ENCODE results near the gene FKBP5. TPM values are rescaled to one million over a fixed set of nuclear protein-coding genes. Genes with fewer than 3 reads are reported as not detected.
"Not testable (repeated sequence)": the region's sequence is repeated elsewhere in the genome, so short reads cannot be mapped to it uniquely, and the experiment has no call there.

Gene FKBP5
- total RNA-seq, 1 donor from 2014 or later = 4.6 TPM

- H3K4me1 ChIP-seq (ENCODE audit: insufficient read depth, low read length) = no peaks in the 10 kb centered on the region
- no peaks in the 10 kb centered on the region for H3K79me2 ChIP-seq (ENCODE audit: insufficient read depth, low read length)
- H3K4me3 Mint-ChIP-seq (ENCODE audit: unreplicated experiment) = no peak overlapping the region
- H3K4me3 ChIP-seq (ENCODE audit: insufficient read depth, low read depth, low read length) = no peak overlapping the region
- no peaks in the 10 kb centered on the region for H3K36me3 Mint-ChIP-seq (ENCODE audit: low read depth, unreplicated experiment)
- H3K9me3 Mint-ChIP-seq (ENCODE audit: unreplicated experiment) = peaks cover 9% of the 10 kb centered on the region
- DNase-seq (ENCODE audit: low read depth) (no peak), FAIRE-seq (no peak)
- H3K9me3 ChIP-seq (ENCODE audit: insufficient read depth, low read depth, low read length) = no peaks in the 10 kb centered on the region
- H3K27ac ChIP-seq (ENCODE audit: low read depth, low read length) = no peak overlapping the region
- TF ChIP-seq CTCF (IDR thresholded peaks at IDR 0.05; ENCODE audit: insufficient read depth, low read depth, low read length) (no peak), EZH2 (IDR thresholded peaks at IDR 0.05; ENCODE audit: insufficient read depth, low read length) (no peak)
- no peak overlapping the region for H2AFZ ChIP-seq (ENCODE audit: low read depth, low read length)
- H4K20me1 ChIP-seq (ENCODE audit: insufficient read depth, low read length) = no peaks in the 10 kb centered on the region
- H3K36me3 ChIP-seq (ENCODE audit: insufficient read depth, low read length) = no peaks in the 10 kb centered on the region
- no peaks in the 10 kb centered on the region for H3K4me1 Mint-ChIP-seq (ENCODE audit: low read depth, unreplicated experiment)
- no peaks in the 10 kb centered on the region for H3K27me3 ChIP-seq (ENCODE audit: insufficient read depth, low read length)
- H3K4me2 ChIP-seq (ENCODE audit: low read length) = no peak overlapping the region
- no peak overlapping the region for H3K27ac Mint-ChIP-seq (ENCODE audit: unreplicated experiment)
- peaks cover 4% of the 10 kb centered on the region for H3K27me3 Mint-ChIP-seq (ENCODE audit: low read depth, unreplicated experiment)
- no peak overlapping the region for H3K9ac ChIP-seq (ENCODE audit: low read length)
These were observed 145.1 kb downstream of the FKBP5 start for GRCh38 chr6:35543459-35544193.

- H3K9me3 Mint-ChIP-seq (ENCODE audit: unreplicated experiment) = peaks cover 9% of the 10 kb centered on the region
- H2AFZ ChIP-seq (ENCODE audit: low read depth, low read length) = no peak overlapping the region
- H3K27ac Mint-ChIP-seq (ENCODE audit: unreplicated experiment) = no peak overlapping the region
- no peaks in the 10 kb centered on the region for H3K4me1 ChIP-seq (ENCODE audit: insufficient read depth, low read length)
- H3K36me3 ChIP-seq (ENCODE audit: insufficient read depth, low read length) = no peaks in the 10 kb centered on the region
- H3K9me3 ChIP-seq (ENCODE audit: insufficient read depth, low read depth, low read length) = no peaks in the 10 kb centered on the region
- H3K79me2 ChIP-seq (ENCODE audit: insufficient read depth, low read length) = no peaks in the 10 kb centered on the region
- no peaks in the 10 kb centered on the region for H3K36me3 Mint-ChIP-seq (ENCODE audit: low read depth, unreplicated experiment)
- H3K27me3 Mint-ChIP-seq (ENCODE audit: low read depth, unreplicated experiment) = peaks cover 4% of the 10 kb centered on the region
- TF ChIP-seq EZH2 (IDR thresholded peaks at IDR 0.05; ENCODE audit: insufficient read depth, low read length) = no peak
- TF ChIP-seq CTCF (IDR thresholded peaks at IDR 0.05; ENCODE audit: insufficient read depth, low read depth, low read length) = no peak
- H3K4me3 Mint-ChIP-seq (ENCODE audit: unreplicated experiment) = no peak overlapping the region
- no peak for FAIRE-seq
- H3K4me3 ChIP-seq (ENCODE audit: insufficient read depth, low read depth, low read length) = no peak overlapping the region
- DNase-seq (ENCODE audit: low read depth) = no peak
- no peak overlapping the region for H3K27ac ChIP-seq (ENCODE audit: low read depth, low read length)
- no peaks in the 10 kb centered on the region for H3K27me3 ChIP-seq (ENCODE audit: insufficient read depth, low read length)
- no peak overlapping the region for H3K9ac ChIP-seq (ENCODE audit: low read length)
- H4K20me1 ChIP-seq (ENCODE audit: insufficient read depth, low read length) = no peaks in the 10 kb centered on the region
- no peak overlapping the region for H3K4me2 ChIP-seq (ENCODE audit: low read length)
- H3K4me1 Mint-ChIP-seq (ENCODE audit: low read depth, unreplicated experiment) = no peaks in the 10 kb centered on the region
These were observed 146.9 kb downstream of the FKBP5 start for GRCh38 chr6:35541836-35542235.

GRCh38 chr6:35539223-35539622 lies 149.5 kb downstream of the FKBP5 start:
- TF ChIP-seq EZH2 (IDR thresholded peaks at IDR 0.05; ENCODE audit: insufficient read depth, low read length) = no peak
- no peak for TF ChIP-seq CTCF (IDR thresholded peaks at IDR 0.05; ENCODE audit: insufficient read depth, low read depth, low read length)
- Mint-ChIP-seq H3K36me3 (ENCODE audit: low read depth, unreplicated experiment) (no peaks in the 10 kb centered on the region), H3K9me3 (ENCODE audit: unreplicated experiment) (peaks cover 9% of the 10 kb centered on the region), H3K27me3 (ENCODE audit: low read depth, unreplicated experiment) (peaks cover 11% of the 10 kb centered on the region), H3K4me1 (ENCODE audit: low read depth, unreplicated experiment) (peaks cover 6% of the 10 kb centered on the region), H3K27ac (ENCODE audit: unreplicated experiment) (no peak overlapping the region), H3K4me3 (ENCODE audit: unreplicated experiment) (no peak overlapping the region)
- H4K20me1 ChIP-seq (ENCODE audit: insufficient read depth, low read length) = no peaks in the 10 kb centered on the region
- no peak overlapping the region for H3K9ac ChIP-seq (ENCODE audit: low read length)
- no peak for FAIRE-seq
- H3K27me3 ChIP-seq (ENCODE audit: insufficient read depth, low read length) = peaks cover 2% of the 10 kb centered on the region
- H3K4me3 ChIP-seq (ENCODE audit: insufficient read depth, low read depth, low read length) = no peak overlapping the region
- H3K9me3 ChIP-seq (ENCODE audit: insufficient read depth, low read depth, low read length) = no peaks in the 10 kb centered on the region
- no peaks in the 10 kb centered on the region for H3K4me1 ChIP-seq (ENCODE audit: insufficient read depth, low read length)
- H3K27ac ChIP-seq (ENCODE audit: low read depth, low read length) = no peak overlapping the region
- no peaks in the 10 kb centered on the region for H3K36me3 ChIP-seq (ENCODE audit: insufficient read depth, low read length)
- H3K79me2 ChIP-seq (ENCODE audit: insufficient read depth, low read length) = no peaks in the 10 kb centered on the region
- H3K4me2 ChIP-seq (ENCODE audit: low read length) = no peak overlapping the region
- DNase-seq (ENCODE audit: low read depth) = no peak
- H2AFZ ChIP-seq (ENCODE audit: low read depth, low read length) = no peak overlapping the region

GRCh38 chr6:35535847-35536246 lies 152.9 kb downstream of the FKBP5 start:
- not testable (repeated sequence) for H3K36me3 ChIP-seq (ENCODE audit: insufficient read depth, low read length); H3K4me3 Mint-ChIP-seq (ENCODE audit: unreplicated experiment); H3K27me3 Mint-ChIP-seq (ENCODE audit: low read depth, unreplicated experiment); H2AFZ ChIP-seq (ENCODE audit: low read depth, low read length); H3K4me2 ChIP-seq (ENCODE audit: low read length); H3K4me1 ChIP-seq (ENCODE audit: insufficient read depth, low read length); FAIRE-seq; H3K27ac Mint-ChIP-seq (ENCODE audit: unreplicated experiment); H3K27me3 ChIP-seq (ENCODE audit: insufficient read depth, low read length); H3K9ac ChIP-seq (ENCODE audit: low read length); H3K9me3 ChIP-seq (ENCODE audit: insufficient read depth, low read depth, low read length); H4K20me1 ChIP-seq (ENCODE audit: insufficient read depth, low read length); H3K36me3 Mint-ChIP-seq (ENCODE audit: low read depth, unreplicated experiment); H3K79me2 ChIP-seq (ENCODE audit: insufficient read depth, low read length); H3K4me1 Mint-ChIP-seq (ENCODE audit: low read depth, unreplicated experiment); DNase-seq (ENCODE audit: low read depth); H3K4me3 ChIP-seq (ENCODE audit: insufficient read depth, low read depth, low read length); H3K9me3 Mint-ChIP-seq (ENCODE audit: unreplicated experiment); H3K27ac ChIP-seq (ENCODE audit: low read depth, low read length)

Data from astrocyte (in vitro differentiated cells and primary cell).